ENCODE measurements around the gene CSNK2A1.

DNA sequence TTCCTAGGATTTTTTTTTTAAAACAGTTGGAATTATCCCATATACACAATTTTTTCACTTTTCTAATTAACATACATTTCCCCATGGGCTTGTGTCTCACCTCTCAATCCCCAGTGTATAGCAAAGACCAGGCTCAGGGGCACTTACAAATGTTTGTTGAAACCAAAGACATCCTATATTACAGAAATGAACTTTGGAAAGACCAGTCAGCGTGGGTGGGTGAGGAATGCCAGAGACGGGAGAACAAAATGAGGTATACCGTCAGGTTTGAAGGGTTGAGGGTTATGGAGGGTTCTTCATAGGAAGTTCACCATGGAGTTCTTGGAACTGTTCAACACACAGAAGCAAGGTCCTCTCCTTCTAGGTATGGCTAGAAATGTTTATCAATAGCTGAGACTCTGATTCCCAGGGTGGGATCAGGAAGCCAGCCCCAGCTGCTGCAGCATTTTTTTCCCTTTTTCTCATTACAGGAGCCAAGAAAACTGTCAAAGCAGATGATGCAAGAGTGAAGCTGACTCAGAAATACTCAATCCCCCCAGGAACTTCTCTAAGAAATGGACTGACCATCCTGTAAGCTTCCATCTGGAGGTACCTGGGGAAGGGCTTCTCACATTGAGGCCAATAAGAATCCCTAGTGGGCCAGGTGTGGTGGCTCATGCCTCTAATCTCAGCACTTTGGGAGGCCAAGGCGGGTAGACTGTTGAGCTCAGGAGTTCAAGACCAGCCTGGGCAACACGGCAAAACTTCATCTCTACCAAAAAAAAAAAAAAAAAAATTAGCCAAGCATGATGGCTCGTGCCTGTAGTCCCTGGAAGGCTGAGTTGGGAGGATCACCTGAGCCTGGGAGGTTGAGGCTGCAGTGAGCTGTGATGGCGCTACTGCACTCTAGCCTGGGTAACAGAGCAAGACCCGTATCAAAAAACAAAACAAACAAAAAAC is 65.3 kb downstream of the CSNK2A1 start:
- TF ChIP-seq RAD21 (IDR thresholded peaks at IDR 0.05; ENCODE audit: low read depth) = no peak
- no peak for TF ChIP-seq YY1 (IDR thresholded peaks at IDR 0.05; ENCODE audit: low read depth)
- TF ChIP-seq EP300 (IDR thresholded peaks at IDR 0.05; ENCODE audit: borderline replicate concordance) = no peak
- no peak for TF ChIP-seq FOXM1 (IDR thresholded peaks at IDR 0.05; ENCODE audit: borderline replicate concordance, low read depth)
- TF ChIP-seq, protein P1, sequence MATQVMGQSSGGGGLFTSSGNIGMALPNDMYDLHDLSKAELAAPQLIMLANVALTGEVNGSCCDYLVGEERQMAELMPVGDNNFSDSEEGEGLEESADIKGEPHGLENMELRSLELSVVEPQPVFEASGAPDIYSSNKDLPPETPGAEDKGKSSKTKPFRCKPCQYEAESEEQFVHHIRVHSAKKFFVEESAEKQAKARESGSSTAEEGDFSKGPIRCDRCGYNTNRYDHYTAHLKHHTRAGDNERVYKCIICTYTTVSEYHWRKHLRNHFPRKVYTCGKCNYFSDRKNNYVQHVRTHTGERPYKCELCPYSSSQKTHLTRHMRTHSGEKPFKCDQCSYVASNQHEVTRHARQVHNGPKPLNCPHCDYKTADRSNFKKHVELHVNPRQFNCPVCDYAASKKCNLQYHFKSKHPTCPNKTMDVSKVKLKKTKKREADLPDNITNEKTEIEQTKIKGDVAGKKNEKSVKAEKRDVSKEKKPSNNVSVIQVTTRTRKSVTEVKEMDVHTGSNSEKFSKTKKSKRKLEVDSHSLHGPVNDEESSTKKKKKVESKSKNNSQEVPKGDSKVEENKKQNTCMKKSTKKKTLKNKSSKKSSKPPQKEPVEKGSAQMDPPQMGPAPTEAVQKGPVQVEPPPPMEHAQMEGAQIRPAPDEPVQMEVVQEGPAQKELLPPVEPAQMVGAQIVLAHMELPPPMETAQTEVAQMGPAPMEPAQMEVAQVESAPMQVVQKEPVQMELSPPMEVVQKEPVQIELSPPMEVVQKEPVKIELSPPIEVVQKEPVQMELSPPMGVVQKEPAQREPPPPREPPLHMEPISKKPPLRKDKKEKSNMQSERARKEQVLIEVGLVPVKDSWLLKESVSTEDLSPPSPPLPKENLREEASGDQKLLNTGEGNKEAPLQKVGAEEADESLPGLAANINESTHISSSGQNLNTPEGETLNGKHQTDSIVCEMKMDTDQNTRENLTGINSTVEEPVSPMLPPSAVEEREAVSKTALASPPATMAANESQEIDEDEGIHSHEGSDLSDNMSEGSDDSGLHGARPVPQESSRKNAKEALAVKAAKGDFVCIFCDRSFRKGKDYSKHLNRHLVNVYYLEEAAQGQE (IDR thresholded peaks at IDR 0.05; ENCODE audit: low read depth) = no peak
- no peak for TF ChIP-seq CEBPB (IDR thresholded peaks at IDR 0.05)
- TF ChIP-seq TAF1 (IDR thresholded peaks at IDR 0.05; ENCODE audit: low read depth) = no peak
- TF ChIP-seq, protein P2, sequence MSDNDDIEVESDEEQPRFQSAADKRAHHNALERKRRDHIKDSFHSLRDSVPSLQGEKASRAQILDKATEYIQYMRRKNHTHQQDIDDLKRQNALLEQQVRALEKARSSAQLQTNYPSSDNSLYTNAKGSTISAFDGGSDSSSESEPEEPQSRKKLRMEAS (IDR thresholded peaks at IDR 0.05) = no peak
- TF ChIP-seq CREB1 (IDR thresholded peaks at IDR 0.05; ENCODE audit: low read depth) = no peak
- TF ChIP-seq ZBTB7A (IDR thresholded peaks at IDR 0.05; ENCODE audit: low read depth) = no peak
- no peak for TF ChIP-seq TEAD4 (IDR thresholded peaks at IDR 0.05)
- TF ChIP-seq NFIC (IDR thresholded peaks at IDR 0.05) = no peak
- TF ChIP-seq, protein P3, sequence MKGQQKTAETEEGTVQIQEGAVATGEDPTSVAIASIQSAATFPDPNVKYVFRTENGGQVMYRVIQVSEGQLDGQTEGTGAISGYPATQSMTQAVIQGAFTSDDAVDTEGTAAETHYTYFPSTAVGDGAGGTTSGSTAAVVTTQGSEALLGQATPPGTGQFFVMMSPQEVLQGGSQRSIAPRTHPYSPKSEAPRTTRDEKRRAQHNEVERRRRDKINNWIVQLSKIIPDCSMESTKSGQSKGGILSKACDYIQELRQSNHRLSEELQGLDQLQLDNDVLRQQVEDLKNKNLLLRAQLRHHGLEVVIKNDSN (IDR thresholded peaks at IDR 0.05) = no peak

Data from Ishikawa (cell line).